GM12878 (cell line): ENCODE results near the gene NOVA2. TPM values are rescaled to one million over a fixed set of nuclear protein-coding genes. Genes with fewer than 3 reads are reported as not detected.

Experiments used
- ATAC-seq: fragments of 200-7000 bp; cut with Tn5 transposase; 3 replicates; pipeline ENCODE4 v1.9.1; 2020; ENCODE audit warnings: mild to moderate bottlenecking, moderate library complexity
- BruUV-seq: library from RNA; stranded (reverse); fragments of 400-500 nt; replicated peaks from 2 replicates; lab custom pipeline; 2021; lab: Mats Ljungman, UMichigan
- CTCF ChIA-PET: fragments of 300-600 bp; sonication (Branson Sonifier 250); formaldehyde crosslinking; extraction: SDS; loops from one replicate; lab custom pipeline; 2021; ENCODE audit warnings: inconsistent platforms; lab: Yijun Ruan, JAX
- POLR2A ChIA-PET: fragments of 350-600 bp; formaldehyde crosslinking; extraction: SDS; loops from one replicate; lab custom pipeline; 2021; ENCODE audit warnings: inconsistent platforms; lab: Charles Lee
- RAD21 ChIA-PET: fragments of 300-600 bp; sonication (Branson Sonifier 250); formaldehyde crosslinking; loops from one replicate; lab custom pipeline; 2023; ENCODE audit warnings: antibody characterized with exemption; ENCODE audit not compliant: unreplicated experiment; lab: Charles Lee
- SMC1A ChIA-PET: fragments of 300-600 bp; sonication (Branson Sonifier 250); formaldehyde crosslinking; loops from one replicate; lab custom pipeline; 2023; ENCODE audit not compliant: unreplicated experiment, uncharacterized antibody; lab: Charles Lee
- DNase-seq: peaks from one replicate; pipeline ENCODE4 v3.0.0-alpha.2; 2011; ENCODE audit warnings: low read depth, low spot score
- FAIRE-seq: peaks from 3 replicates; lab custom pipeline; 2011; peaks lifted over from hg19 to GRCh38; lab: Jason Lieb, UNC
- H2AFZ ChIP-seq: 2 replicates; pipeline ENCODE4 v1.6.0; 2011; ENCODE audit warnings: low read depth, low read length, control low read depth; ENCODE audit not compliant: control insufficient read depth
- H3K27ac ChIP-seq: 2 replicates; pipeline ENCODE4 v1.5.1; 2011; ENCODE audit warnings: control low read depth; ENCODE audit not compliant: control insufficient read depth, insufficient read depth
- H3K27me3 ChIP-seq, 2 experiments: replicated peaks in 1 of 2; 2 replicates each; pipeline versions ENCODE4 v1.6.0 to v1.6.1; 2011; ENCODE audit warnings: low read length in 1 of 2; ENCODE audit not compliant: control insufficient read depth in 2 of 2, insufficient read depth in 2 of 2
- H3K36me3 ChIP-seq, 2 experiments: 2 replicates each; pipeline ENCODE4 v1.5.1; 2011; ENCODE audit warnings: low read length in 1 of 2; ENCODE audit not compliant: control insufficient read depth in 2 of 2, insufficient read depth in 2 of 2
- H3K4me1 ChIP-seq: 2 replicates; pipeline ENCODE4 v1.6.1; 2011; ENCODE audit warnings: mild to moderate bottlenecking, low read length, moderate library complexity, mixed read lengths; ENCODE audit not compliant: control insufficient read depth, insufficient read depth
- H3K4me2 ChIP-seq: 2 replicates; pipeline ENCODE4 v1.6.0; 2011; ENCODE audit warnings: control low read depth; ENCODE audit not compliant: control insufficient read depth, insufficient read depth
- H3K4me3 ChIP-seq: fragments of 200-600 bp; sonication (generic); 2 replicates; pipeline ENCODE4 v1.5.1; 2016
- H3K79me2 ChIP-seq: 2 replicates; pipeline ENCODE4 v1.6.0; 2011; ENCODE audit warnings: low read length; ENCODE audit not compliant: control insufficient read depth, insufficient read depth
- H3K9ac ChIP-seq: 2 replicates; pipeline ENCODE4 v1.8.0; 2011; ENCODE audit warnings: low read length, control low read depth, mixed read lengths; ENCODE audit not compliant: control insufficient read depth, insufficient read depth
- H3K9me3 ChIP-seq: replicated peaks from 3 replicates; pipeline ENCODE4 v1.5.1; 2011; ENCODE audit warnings: mild to moderate bottlenecking, low read length; ENCODE audit not compliant: control insufficient read depth, insufficient read depth
- H4K20me1 ChIP-seq: 2 replicates; pipeline ENCODE4 v1.6.0; 2011; ENCODE audit not compliant: control insufficient read depth, insufficient read depth
- ASH2L ChIP-seq: fragments of 300-600, 200-600 bp; sonication (generic); IDR thresholded peaks from 2 replicates; pipeline ENCODE4 v1.6.1; 2017; ENCODE audit warnings: low read depth, mild to moderate bottlenecking, borderline replicate concordance
- CBX5 ChIP-seq: sonication (generic); IDR thresholded peaks from 2 replicates; pipeline ENCODE4 v1.6.1; 2016; ENCODE audit warnings: low read depth, moderate library complexity, mild to moderate bottlenecking, inconsistent platforms
- CHD4 ChIP-seq: fragments of 200-600 bp; sonication (generic); IDR thresholded peaks from 2 replicates; pipeline ENCODE4 v1.6.1; 2016; ENCODE audit warnings: mild to moderate bottlenecking
- NFYB ChIP-seq: IDR thresholded peaks from 2 replicates; pipeline ENCODE4 v1.6.1; 2011; ENCODE audit warnings: low read depth, mild to moderate bottlenecking, low read length, improper control_type of control experiment, moderate library complexity; ENCODE audit not compliant: insufficient read depth
- RFX5 ChIP-seq: IDR thresholded peaks from 2 replicates; pipeline ENCODE4 v1.6.1; 2011; ENCODE audit warnings: low read depth, low read length, improper control_type of control experiment
- SIX5 ChIP-seq: IDR thresholded peaks from 2 replicates; pipeline ENCODE4 v1.6.1; 2011; ENCODE audit warnings: mild to moderate bottlenecking, low read depth, low read length, moderate library complexity; ENCODE audit not compliant: severe bottlenecking
- SMARCA5 ChIP-seq: fragments of 450-650 bp; IDR thresholded peaks from 2 replicates; pipeline ENCODE4 v1.6.1; 2017; ENCODE audit warnings: mild to moderate bottlenecking
- STAT1 ChIP-seq: fragments of 450-650 bp; conservative IDR thresholded peaks from 2 replicates; pipeline ENCODE4 v1.6.1; 2014; ENCODE audit warnings: antibody characterized with exemption, mild to moderate bottlenecking
- TCF12 ChIP-seq: IDR thresholded peaks from 2 replicates; pipeline ENCODE4 v1.6.1; 2011; ENCODE audit warnings: low read depth, mild to moderate bottlenecking, low read length
- ZBED1 ChIP-seq: IDR thresholded peaks from 2 replicates; pipeline ENCODE4 v1.6.1; 2016; ENCODE audit warnings: borderline replicate concordance
- ZNF217 ChIP-seq: fragments of 450-650 bp; IDR thresholded peaks from 2 replicates; pipeline ENCODE4 v1.6.1; 2017; ENCODE audit warnings: antibody characterized with exemption, mild to moderate bottlenecking
- WGBS: methylation state at CpG from one replicate; pipeline ENCODE4 v1.1.6; 2016; ENCODE audit warnings: low lambda C conversion rate; ENCODE audit not compliant: insufficient replicate concordance, insufficient coverage; ENCODE audit errors: missing lambda C conversion rate; 5-methylcytosine and 5-hydroxymethylcytosine counted together
- in situ Hi-C: fragments of 300-500 bp; cut with MboI; formaldehyde crosslinking; loops from 9 replicates; pipeline ENCODE4 v1.14.3; 2018; ENCODE audit warnings: mixed read lengths
- intact Hi-C: fragments of 100-400 bp; cut with micrococcal nuclease; formaldehyde crosslinking; loops from one replicate; pipeline ENCODE4 v1.14.2; 2022; ENCODE audit not compliant: unreplicated experiment
- polyA plus RNA-seq, 11 experiments: library from polyadenylated mRNA; depleted of rRNA in 4 of 11; unstranded in 6 of 11; stranded (reverse) in 5 of 11; fragments of >200 nt; fragmentation: Nextera tagmentation in 4 of 11; fragmentation: Illumina TruSeq in 1 of 11; extraction: Ambion mirVana in 4 of 11; extraction: Trizol in 1 of 11; gene quantifications; 1 replicate in 1 of 11; 2 replicates in 10 of 11; pipeline versions ENCODE4 v1.2.1 to v1.2.3, GENCODE V29; 2011 to 2016; ENCODE audit warnings: inconsistent platforms in 2 of 11, missing spikeins in 2 of 11, low read depth in 1 of 11
- total RNA-seq, 4 experiments: library from RNA; depleted of rRNA in 3 of 4; stranded (reverse); fragments of >200 nt in 3 of 4; fragmentation: Illumina TruSeq in 1 of 4; extraction: Trizol in 1 of 4; gene quantifications; 2 replicates each; pipeline versions ENCODE4 v1.2.1 to v1.2.3, GENCODE V29; 2013 to 2021
- TF ChIP-seq, protein P1 (sequence below), 3 experiments: IDR thresholded peaks in 2 of 3; conservative IDR thresholded peaks in 1 of 3; 2 replicates each; pipeline ENCODE4 v1.5.1; 2011; ENCODE audit warnings: low read depth in 3 of 3, low read length in 3 of 3, mild to moderate bottlenecking in 3 of 3, control low read depth in 2 of 3, moderate library complexity in 2 of 3, inconsistent platforms in 1 of 3, mixed read lengths in 1 of 3; ENCODE audit not compliant: control insufficient read depth in 2 of 3, insufficient read depth in 1 of 3; ENCODE audit errors: extremely low read depth in 1 of 3
- TF ChIP-seq, protein P2 (sequence below): fragments of 450-650 bp; IDR thresholded peaks from 2 replicates; pipeline ENCODE4 v1.6.1; 2017; ENCODE audit warnings: mild to moderate bottlenecking, moderate library complexity
- TF ChIP-seq, protein P3 (sequence below): fragments of 450-650 bp; conservative IDR thresholded peaks from 2 replicates; pipeline ENCODE4 v1.6.1; 2017; ENCODE audit warnings: mild to moderate bottlenecking, moderate library complexity
- TF ChIP-seq, protein P4 (sequence below): IDR thresholded peaks from 2 replicates; pipeline ENCODE4 v1.6.1; 2011; ENCODE audit warnings: mild to moderate bottlenecking, low read depth, low read length, moderate library complexity; ENCODE audit not compliant: insufficient replicate concordance

NOVA2 gene
- total and polyA plus RNA-seq, 10 of the 15 experiments (the other 5 are each of a cell fraction or from before 2014, with no cell fraction given) = under 0.01 to 0.44 (median 0.03) TPM; not detected in 4

DNA sequence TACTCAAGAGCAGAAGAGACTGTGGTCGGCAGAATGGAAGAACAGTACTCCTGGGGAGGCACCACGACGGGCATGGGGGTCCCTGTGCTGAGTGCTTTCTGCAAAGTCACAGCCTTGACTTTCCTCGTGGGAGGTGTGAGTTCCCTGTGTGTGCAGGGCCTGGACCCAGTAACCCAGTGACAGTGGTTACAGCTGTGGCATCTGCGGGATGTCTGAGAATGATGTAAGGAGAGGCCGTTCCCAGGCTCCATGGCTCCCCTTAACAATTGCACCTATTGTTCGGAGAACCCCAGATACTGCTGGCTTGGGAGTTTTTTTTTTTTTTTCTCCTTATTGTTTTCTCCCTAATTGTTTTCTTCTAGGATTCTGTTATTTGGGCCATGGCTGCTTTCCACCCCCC lies 54.0 kb downstream of the NOVA2 start (continued):
- TF ChIP-seq, protein P1, sequence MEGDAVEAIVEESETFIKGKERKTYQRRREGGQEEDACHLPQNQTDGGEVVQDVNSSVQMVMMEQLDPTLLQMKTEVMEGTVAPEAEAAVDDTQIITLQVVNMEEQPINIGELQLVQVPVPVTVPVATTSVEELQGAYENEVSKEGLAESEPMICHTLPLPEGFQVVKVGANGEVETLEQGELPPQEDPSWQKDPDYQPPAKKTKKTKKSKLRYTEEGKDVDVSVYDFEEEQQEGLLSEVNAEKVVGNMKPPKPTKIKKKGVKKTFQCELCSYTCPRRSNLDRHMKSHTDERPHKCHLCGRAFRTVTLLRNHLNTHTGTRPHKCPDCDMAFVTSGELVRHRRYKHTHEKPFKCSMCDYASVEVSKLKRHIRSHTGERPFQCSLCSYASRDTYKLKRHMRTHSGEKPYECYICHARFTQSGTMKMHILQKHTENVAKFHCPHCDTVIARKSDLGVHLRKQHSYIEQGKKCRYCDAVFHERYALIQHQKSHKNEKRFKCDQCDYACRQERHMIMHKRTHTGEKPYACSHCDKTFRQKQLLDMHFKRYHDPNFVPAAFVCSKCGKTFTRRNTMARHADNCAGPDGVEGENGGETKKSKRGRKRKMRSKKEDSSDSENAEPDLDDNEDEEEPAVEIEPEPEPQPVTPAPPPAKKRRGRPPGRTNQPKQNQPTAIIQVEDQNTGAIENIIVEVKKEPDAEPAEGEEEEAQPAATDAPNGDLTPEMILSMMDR (IDR thresholded peaks at IDR 0.05 in 2 of 3, conservative IDR thresholded peaks at IDR 0.05 in 1 of 3; ENCODE audit: control insufficient read depth in 2 of 3, extremely low read depth in 1 of 3, insufficient read depth in 1 of 3, low read depth in 3 of 3, low read length in 3 of 3) = no peak
- TF ChIP-seq RFX5 = no peak
- TF ChIP-seq TCF12 = no peak

DNA sequence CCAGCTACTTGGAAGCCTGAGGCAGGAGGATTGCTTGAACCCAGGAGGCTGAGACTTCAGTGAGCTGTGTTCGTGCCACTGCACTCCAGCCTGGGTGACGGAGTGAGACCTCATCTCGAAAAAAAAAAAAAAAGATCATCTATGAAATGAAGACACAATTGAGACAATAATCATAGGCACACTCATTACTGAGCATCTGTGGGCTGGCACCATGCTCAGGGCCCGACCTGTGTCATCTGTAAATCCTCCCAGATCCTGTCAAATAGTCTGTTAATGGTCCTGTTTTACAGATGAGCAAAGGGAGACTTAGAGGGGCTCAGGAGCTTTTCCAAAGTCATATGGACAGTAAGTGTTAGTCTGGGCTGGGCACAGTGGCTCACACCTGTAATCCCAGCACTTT lies 54.9 kb downstream of the NOVA2 start:
- H3K9ac ChIP-seq = no peak overlapping the region
- SMC1A ChIA-PET = no interaction called here
- TF ChIP-seq CBX5 (no peak), ASH2L (no peak), STAT1 (no peak), ZBED1 (no peak), SMARCA5 (no peak), NFYB (no peak), CHD4 (no peak), ZNF217 (no peak), SIX5 (no peak)
- TF ChIP-seq, protein P2, sequence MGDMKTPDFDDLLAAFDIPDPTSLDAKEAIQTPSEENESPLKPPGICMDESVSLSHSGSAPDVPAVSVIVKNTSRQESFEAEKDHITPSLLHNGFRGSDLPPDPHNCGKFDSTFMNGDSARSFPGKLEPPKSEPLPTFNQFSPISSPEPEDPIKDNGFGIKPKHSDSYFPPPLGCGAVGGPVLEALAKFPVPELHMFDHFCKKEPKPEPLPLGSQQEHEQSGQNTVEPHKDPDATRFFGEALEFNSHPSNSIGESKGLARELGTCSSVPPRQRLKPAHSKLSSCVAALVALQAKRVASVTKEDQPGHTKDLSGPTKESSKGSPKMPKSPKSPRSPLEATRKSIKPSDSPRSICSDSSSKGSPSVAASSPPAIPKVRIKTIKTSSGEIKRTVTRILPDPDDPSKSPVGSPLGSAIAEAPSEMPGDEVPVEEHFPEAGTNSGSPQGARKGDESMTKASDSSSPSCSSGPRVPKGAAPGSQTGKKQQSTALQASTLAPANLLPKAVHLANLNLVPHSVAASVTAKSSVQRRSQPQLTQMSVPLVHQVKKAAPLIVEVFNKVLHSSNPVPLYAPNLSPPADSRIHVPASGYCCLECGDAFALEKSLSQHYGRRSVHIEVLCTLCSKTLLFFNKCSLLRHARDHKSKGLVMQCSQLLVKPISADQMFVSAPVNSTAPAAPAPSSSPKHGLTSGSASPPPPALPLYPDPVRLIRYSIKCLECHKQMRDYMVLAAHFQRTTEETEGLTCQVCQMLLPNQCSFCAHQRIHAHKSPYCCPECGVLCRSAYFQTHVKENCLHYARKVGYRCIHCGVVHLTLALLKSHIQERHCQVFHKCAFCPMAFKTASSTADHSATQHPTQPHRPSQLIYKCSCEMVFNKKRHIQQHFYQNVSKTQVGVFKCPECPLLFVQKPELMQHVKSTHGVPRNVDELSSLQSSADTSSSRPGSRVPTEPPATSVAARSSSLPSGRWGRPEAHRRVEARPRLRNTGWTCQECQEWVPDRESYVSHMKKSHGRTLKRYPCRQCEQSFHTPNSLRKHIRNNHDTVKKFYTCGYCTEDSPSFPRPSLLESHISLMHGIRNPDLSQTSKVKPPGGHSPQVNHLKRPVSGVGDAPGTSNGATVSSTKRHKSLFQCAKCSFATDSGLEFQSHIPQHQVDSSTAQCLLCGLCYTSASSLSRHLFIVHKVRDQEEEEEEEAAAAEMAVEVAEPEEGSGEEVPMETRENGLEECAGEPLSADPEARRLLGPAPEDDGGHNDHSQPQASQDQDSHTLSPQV = no peak
- TF ChIP-seq, protein P3, sequence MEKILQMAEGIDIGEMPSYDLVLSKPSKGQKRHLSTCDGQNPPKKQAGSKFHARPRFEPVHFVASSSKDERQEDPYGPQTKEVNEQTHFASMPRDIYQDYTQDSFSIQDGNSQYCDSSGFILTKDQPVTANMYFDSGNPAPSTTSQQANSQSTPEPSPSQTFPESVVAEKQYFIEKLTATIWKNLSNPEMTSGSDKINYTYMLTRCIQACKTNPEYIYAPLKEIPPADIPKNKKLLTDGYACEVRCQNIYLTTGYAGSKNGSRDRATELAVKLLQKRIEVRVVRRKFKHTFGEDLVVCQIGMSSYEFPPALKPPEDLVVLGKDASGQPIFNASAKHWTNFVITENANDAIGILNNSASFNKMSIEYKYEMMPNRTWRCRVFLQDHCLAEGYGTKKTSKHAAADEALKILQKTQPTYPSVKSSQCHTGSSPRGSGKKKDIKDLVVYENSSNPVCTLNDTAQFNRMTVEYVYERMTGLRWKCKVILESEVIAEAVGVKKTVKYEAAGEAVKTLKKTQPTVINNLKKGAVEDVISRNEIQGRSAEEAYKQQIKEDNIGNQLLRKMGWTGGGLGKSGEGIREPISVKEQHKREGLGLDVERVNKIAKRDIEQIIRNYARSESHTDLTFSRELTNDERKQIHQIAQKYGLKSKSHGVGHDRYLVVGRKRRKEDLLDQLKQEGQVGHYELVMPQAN = no peak
- TF ChIP-seq, protein P4, sequence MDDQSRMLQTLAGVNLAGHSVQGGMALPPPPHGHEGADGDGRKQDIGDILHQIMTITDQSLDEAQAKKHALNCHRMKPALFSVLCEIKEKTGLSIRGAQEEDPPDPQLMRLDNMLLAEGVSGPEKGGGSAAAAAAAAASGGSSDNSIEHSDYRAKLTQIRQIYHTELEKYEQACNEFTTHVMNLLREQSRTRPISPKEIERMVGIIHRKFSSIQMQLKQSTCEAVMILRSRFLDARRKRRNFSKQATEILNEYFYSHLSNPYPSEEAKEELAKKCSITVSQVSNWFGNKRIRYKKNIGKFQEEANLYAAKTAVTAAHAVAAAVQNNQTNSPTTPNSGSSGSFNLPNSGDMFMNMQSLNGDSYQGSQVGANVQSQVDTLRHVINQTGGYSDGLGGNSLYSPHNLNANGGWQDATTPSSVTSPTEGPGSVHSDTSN = no peak

More for the DNA sequence above, 54.9 kb downstream of the NOVA2 start:
- H3K27ac ChIP-seq = no peak overlapping the region
- no peak for ATAC-seq
- FAIRE-seq = no peak
- H3K4me3 ChIP-seq = no peak overlapping the region
- BruUV-seq = no TSS peak
- DNase-seq = no peak
- H3K4me1 ChIP-seq = no peaks in the 10 kb centered on the region
- in situ Hi-C loops = no loop called here
- ChIA-PET POLR2A (interaction anchor here (0.6 to 0.7 kb wide), 2 partner anchors 72 to 148 kb away, joined by 3 to 4 read pairs; no protein-coding TSS in a partner anchor), CTCF (no interaction called here), RAD21 (no interaction called here)
- no peak overlapping the region for H3K4me2 ChIP-seq
- no peaks in the 10 kb centered on the region for H3K79me2 ChIP-seq
- H3K36me3 ChIP-seq = no peaks in the 10 kb centered on the region
- WGBS = 3% methylated on average over 4 of the region's 4 CpGs
- H4K20me1 ChIP-seq = no peaks in the 10 kb centered on the region
- intact Hi-C loops = no loop called here
- no peaks in the 10 kb centered on the region for H3K9me3 ChIP-seq
- H3K27me3 ChIP-seq = no peaks in the 10 kb centered on the region
- H2AFZ ChIP-seq = no peak overlapping the region
